Prostate gland (tissue), 2 donors: ENCODE data around the gene PDE6B.

Experiments used
- POLR2A ChIP-seq: fragments of 450-650 bp; IDR thresholded peaks from one replicate; pipeline ENCODE4 v1.6.1; 2016; ENCODE audit warnings: antibody characterized with exemption, mild to moderate bottlenecking
- POLR2AphosphoS5 ChIP-seq: sonication (generic); formaldehyde crosslinking; IDR thresholded peaks from one replicate; pipeline ENCODE4 v1.6.1; 2017; ENCODE audit warnings: antibody characterized with exemption
- TF ChIP-seq, protein P1 (sequence below), 4 experiments: fragments of 200-600 bp in 2 of 4; fragments of 450-650 bp in 2 of 4; sonication (generic) in 2 of 4; IDR thresholded peaks; 1 replicate in 3 of 4; 2 replicates in 1 of 4; pipeline ENCODE4 v1.5.1; 2016 to 2019; ENCODE audit warnings: antibody characterized with exemption in 4 of 4, mild to moderate bottlenecking in 2 of 4, moderate library complexity in 2 of 4

GRCh38 chr4:658681-659667, 33.6 kb downstream of the PDE6B start:
- TF ChIP-seq, protein P1, sequence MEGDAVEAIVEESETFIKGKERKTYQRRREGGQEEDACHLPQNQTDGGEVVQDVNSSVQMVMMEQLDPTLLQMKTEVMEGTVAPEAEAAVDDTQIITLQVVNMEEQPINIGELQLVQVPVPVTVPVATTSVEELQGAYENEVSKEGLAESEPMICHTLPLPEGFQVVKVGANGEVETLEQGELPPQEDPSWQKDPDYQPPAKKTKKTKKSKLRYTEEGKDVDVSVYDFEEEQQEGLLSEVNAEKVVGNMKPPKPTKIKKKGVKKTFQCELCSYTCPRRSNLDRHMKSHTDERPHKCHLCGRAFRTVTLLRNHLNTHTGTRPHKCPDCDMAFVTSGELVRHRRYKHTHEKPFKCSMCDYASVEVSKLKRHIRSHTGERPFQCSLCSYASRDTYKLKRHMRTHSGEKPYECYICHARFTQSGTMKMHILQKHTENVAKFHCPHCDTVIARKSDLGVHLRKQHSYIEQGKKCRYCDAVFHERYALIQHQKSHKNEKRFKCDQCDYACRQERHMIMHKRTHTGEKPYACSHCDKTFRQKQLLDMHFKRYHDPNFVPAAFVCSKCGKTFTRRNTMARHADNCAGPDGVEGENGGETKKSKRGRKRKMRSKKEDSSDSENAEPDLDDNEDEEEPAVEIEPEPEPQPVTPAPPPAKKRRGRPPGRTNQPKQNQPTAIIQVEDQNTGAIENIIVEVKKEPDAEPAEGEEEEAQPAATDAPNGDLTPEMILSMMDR (IDR thresholded peaks at IDR 0.05) = no peak
- TF ChIP-seq POLR2AphosphoS5 (no peak), POLR2A (no peak)
